ENCODE results near the gene SF3A2. TPM values are rescaled to one million over a fixed set of nuclear protein-coding genes. Genes with fewer than 3 reads are reported as not detected.
A peak's percentile ranks its signal among the peaks of the same experiment; 100 is the strongest.

The SF3A2 gene
- total RNA-seq, 1 donor from 2014 or later: 37.6 TPM

DNA sequence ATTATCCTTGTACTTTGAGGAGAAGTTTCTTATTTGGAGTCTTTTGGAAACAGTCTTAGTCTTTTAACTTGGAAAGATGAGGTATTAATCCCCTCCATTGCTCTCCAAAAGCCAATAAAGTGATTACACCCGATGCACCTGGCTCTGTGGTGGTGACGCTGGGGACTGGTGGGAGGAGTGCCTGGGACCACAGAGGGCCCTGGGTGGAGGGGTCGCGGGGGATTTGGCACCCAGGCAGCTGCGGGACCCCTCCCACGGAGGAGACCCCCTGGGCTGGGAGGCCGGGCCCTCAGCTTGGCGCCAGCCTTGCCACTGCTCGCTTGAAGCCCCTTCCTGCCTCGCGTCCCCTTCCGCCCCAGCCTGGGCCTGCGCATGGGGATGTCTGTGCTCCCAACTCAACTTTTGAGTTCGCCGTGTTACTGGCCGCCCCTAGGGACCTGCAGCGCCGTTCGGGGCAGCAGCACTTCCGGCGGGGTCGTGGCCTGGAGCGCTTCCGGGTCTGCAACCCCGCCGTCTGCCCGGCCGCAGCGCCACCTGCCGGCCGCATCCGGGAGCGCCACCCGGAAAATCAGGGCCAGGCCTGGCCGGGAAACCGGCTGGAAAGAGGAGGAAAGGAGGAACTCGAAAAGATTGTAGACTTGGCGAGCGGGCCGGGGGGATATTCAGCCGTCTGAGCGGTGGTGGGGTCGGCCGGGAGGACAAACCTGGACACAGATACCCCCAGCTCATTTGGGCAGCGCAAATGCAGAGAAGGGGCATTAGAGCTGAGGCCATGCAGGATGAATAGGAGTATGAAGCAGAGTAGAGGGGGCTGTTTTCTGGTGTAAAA, 36.9 kb downstream of the SF3A2 start:
- Histone ChIP-seq H3K4me1 (ENCODE audit: control insufficient read depth in 3 of 3, insufficient read depth in 3 of 3, low read length in 3 of 3) (peaks cover 38 to 56% (median 49%) of the 10 kb centered on the region in 3 donors), H3K4me3 (ENCODE audit: low read length in 3 of 3) (peak overlapping the region in 2 of 3 donors; percentile 64 to 68), H3K36me3 (ENCODE audit: control insufficient read depth in 3 of 3, insufficient read depth in 3 of 3, low read length in 3 of 3) (peaks cover 4 to 13% (median 13%) of the 10 kb centered on the region in 3 donors), H3K27me3 (ENCODE audit: control insufficient read depth in 3 of 3, insufficient read depth in 3 of 3, low read length in 3 of 3) (no peaks in the 10 kb centered on the region), H3K27ac (ENCODE audit: low read depth, low read length) (peak overlapping the region; percentile 66), H3K9ac (ENCODE audit: low read depth in 1 of 3, low read length in 3 of 3) (peak overlapping the region; percentile 43 to 71 (median 57)), H3K9me3 (ENCODE audit: control insufficient read depth in 3 of 3, low read length in 3 of 3) (no peaks in the 10 kb centered on the region)

DNA sequence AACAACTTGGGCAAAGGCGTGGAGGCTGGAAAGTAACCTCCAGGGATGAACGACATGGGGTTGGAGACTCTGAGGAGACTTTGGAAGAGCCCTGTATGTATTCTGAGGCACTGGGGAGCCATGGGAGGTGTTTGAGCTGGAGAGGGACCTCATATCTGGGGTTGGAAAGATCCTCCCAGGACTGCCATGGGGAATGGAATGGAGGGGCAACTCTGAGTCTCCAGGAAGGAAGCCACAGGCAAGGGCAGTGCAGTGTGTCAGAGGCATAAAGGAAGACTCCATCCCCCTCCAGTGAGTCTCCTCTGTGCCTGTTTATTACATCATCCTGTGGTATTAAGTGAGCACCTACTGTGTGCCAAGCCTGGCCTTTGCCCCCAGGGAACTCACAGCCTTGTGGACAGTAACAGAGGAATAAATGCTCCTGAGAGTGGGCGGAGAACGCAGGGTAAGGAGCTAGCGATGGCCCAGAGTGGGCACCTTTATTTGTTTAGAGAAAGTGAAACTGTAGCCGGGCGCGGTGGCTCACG, 37.6 kb downstream of the SF3A2 start:
- Histone ChIP-seq H3K27ac (ENCODE audit: low read depth, low read length) (peak overlapping the region; percentile 66), H3K9ac (ENCODE audit: low read depth in 1 of 3, low read length in 3 of 3) (peak overlapping the region; percentile 21 to 48 (median 25)), H3K4me1 (ENCODE audit: control insufficient read depth in 3 of 3, insufficient read depth in 3 of 3, low read length in 3 of 3) (peaks cover 36 to 56% (median 49%) of the 10 kb centered on the region in 3 donors), H3K27me3 (ENCODE audit: control insufficient read depth in 3 of 3, insufficient read depth in 3 of 3, low read length in 3 of 3) (no peaks in the 10 kb centered on the region), H3K9me3 (ENCODE audit: control insufficient read depth in 3 of 3, low read length in 3 of 3) (no peaks in the 10 kb centered on the region), H3K36me3 (ENCODE audit: control insufficient read depth in 3 of 3, insufficient read depth in 3 of 3, low read length in 3 of 3) (peaks cover 4 to 13% (median 13%) of the 10 kb centered on the region in 3 donors), H3K4me3 (ENCODE audit: low read length in 3 of 3) (peak overlapping the region in 1 of 3 donors; percentile 29)

DNA sequence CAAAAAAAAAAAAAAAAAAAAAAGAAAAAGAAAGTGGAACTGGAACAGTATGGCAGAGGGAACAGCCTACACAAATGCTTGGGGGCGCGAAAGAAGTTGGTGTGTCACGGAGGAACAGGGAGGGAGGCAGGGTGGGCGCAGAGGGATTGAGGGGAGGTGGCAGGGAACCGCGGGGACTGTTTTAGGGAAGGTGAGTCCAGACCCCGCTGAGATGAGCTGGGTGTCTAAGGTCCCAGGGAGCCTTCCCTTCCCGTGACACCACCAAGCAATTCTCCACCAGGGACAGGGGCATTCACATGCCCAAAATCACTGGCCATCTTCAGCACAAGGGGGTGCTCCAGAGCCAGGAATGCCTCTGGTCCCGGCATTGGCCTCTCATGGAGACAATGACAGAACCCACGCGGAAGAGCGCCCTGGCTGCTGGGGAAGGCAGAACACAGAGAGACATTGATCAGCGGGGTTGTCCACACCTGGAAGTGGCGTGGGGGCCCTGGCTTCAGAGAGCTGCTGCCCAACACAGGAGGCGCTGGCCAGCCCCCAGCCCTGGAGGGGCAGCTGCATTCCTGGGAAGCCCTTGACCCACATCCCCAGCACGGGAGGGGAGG, 38.4 kb downstream of the SF3A2 start:
- H3K27me3 ChIP-seq (ENCODE audit: control insufficient read depth in 3 of 3, insufficient read depth in 3 of 3, low read length in 3 of 3): no peaks in the 10 kb centered on the region
- H3K9ac ChIP-seq (ENCODE audit: low read depth in 1 of 3, low read length in 3 of 3): peak overlapping the region in 1 of 3 donors; percentile 45
- H3K4me3 ChIP-seq (ENCODE audit: low read length in 3 of 3): peak overlapping the region in 2 of 3 donors; percentile 26 to 35
- H3K9me3 ChIP-seq (ENCODE audit: control insufficient read depth in 3 of 3, low read length in 3 of 3): no peaks in the 10 kb centered on the region
- peaks cover 36 to 54% (median 49%) of the 10 kb centered on the region in 3 donors for H3K4me1 ChIP-seq (ENCODE audit: control insufficient read depth in 3 of 3, insufficient read depth in 3 of 3, low read length in 3 of 3)
- peaks cover 4 to 13% (median 13%) of the 10 kb centered on the region in 3 donors for H3K36me3 ChIP-seq (ENCODE audit: control insufficient read depth in 3 of 3, insufficient read depth in 3 of 3, low read length in 3 of 3)
- H3K27ac ChIP-seq (ENCODE audit: low read depth, low read length): no peak overlapping the region

DNA sequence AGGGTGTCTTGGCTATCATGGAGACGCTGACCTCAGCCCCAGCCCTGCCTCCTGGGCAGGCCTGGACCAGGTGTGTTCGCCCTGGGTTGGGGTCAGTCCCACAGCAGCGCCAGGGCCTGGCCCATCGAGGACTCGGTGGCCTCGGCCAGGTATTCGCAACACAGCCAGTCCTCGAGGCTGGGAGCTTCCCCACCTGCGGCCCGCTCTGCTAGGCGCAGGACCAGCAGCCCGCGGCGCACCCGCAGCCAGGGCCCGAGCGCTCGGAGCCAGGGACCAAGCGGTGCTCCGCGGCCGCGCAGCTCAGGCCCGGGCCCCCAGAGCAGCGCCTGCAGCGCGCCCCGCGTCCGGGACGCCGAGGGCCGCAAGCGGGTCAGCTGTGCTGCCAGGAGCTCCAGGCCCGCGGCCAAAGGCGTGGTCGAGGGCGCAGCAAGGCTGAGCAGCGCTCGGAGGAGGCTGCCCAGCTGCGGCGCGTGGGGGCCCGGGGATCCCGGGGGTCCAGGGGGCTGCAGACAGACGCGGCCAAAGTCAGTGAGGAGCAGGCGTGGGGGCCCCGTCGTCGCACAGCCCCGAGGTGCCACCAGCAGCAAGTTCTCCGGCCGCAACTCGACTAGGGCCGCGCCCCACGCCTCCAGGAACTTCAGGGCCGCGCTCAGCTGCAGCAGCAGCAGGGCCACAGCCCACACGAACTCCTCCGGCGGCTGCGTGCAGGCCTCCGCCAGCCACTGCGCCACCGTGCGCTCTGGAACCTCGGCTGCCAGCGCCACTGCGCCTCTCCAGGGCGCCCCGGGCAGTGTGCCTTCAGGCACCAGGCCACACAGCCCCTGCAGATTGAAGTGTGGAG, 39.2 kb downstream of the SF3A2 start:
- Histone ChIP-seq H3K4me1 (ENCODE audit: control insufficient read depth in 3 of 3, insufficient read depth in 3 of 3, low read length in 3 of 3) (peaks cover 36 to 53% (median 49%) of the 10 kb centered on the region in 3 donors), H3K9ac (ENCODE audit: low read depth in 1 of 3, low read length in 3 of 3) (peak overlapping the region in 1 of 3 donors; percentile 60), H3K27ac (ENCODE audit: low read depth, low read length) (no peak overlapping the region), H3K36me3 (ENCODE audit: control insufficient read depth in 3 of 3, insufficient read depth in 3 of 3, low read length in 3 of 3) (peaks cover 4 to 13% (median 13%) of the 10 kb centered on the region in 3 donors), H3K27me3 (ENCODE audit: control insufficient read depth in 3 of 3, insufficient read depth in 3 of 3, low read length in 3 of 3) (no peaks in the 10 kb centered on the region), H3K9me3 (ENCODE audit: control insufficient read depth in 3 of 3, low read length in 3 of 3) (no peaks in the 10 kb centered on the region), H3K4me3 (ENCODE audit: low read length in 3 of 3) (peak overlapping the region in 2 of 3 donors; percentile 26 to 35)

DNA sequence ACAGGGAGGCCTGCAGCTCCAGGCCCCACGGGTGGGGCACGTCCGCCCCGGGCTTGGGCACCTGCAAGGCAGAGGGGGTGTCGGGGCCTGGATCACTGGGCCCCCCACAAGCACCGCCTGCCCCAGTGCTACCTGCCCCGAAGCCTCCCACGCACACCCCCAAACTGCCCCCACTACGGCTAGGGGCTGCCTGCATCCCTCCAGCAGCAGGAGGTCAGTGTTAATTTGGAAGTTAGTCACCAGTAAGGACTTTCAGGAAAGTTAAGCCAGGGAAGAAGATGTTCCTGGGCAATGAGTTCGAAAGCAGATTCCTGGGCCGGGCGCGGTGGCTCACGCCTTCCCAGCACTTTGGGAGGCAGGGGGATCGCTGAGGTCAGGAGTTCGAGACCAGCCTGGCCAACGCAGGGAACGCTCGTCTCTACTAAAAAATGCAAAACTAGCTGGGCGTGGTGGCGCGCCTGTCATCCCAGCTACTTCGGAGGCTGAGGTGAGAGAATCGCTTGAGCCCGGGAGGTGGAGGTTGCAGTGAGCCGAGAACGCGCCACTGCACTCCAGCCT, 39.9 kb downstream of the SF3A2 start:
- no peak overlapping the region for H3K27ac ChIP-seq (ENCODE audit: low read depth, low read length)
- H3K36me3 ChIP-seq (ENCODE audit: control insufficient read depth in 3 of 3, insufficient read depth in 3 of 3, low read length in 3 of 3): peaks cover 4 to 12% (median 10%) of the 10 kb centered on the region in 3 donors
- no peak overlapping the region for H3K4me3 ChIP-seq (ENCODE audit: low read length in 3 of 3)
- no peaks in the 10 kb centered on the region for H3K27me3 ChIP-seq (ENCODE audit: control insufficient read depth in 3 of 3, insufficient read depth in 3 of 3, low read length in 3 of 3)
- peaks cover 33 to 46% (median 43%) of the 10 kb centered on the region in 3 donors for H3K4me1 ChIP-seq (ENCODE audit: control insufficient read depth in 3 of 3, insufficient read depth in 3 of 3, low read length in 3 of 3)
- no peaks in the 10 kb centered on the region for H3K9me3 ChIP-seq (ENCODE audit: control insufficient read depth in 3 of 3, low read length in 3 of 3)
- H3K9ac ChIP-seq (ENCODE audit: low read depth in 1 of 3, low read length in 3 of 3): peak overlapping the region in 1 of 3 donors; percentile 60

DNA sequence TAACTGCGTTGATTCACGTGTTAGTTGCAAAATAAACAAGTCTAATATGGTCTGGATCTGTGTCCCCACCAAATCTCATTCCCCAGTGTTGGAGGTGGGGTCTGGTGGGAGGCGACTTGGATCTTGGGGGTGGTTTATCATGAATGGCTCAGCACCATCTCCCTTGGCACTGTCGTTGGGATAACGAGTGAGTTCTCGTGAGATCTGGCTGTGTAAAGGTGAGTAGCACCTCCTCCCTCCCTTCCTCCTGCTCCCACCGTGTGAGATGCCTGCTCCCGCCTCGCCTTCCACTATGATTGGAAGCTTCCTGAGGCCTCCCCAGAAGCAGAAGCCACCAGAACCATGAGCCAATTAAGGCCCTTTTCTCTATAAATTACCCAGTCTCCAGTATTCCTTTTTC, 40.5 kb downstream of the SF3A2 start:
- Histone ChIP-seq H3K27me3 (ENCODE audit: control insufficient read depth in 3 of 3, insufficient read depth in 3 of 3, low read length in 3 of 3) (no peaks in the 10 kb centered on the region), H3K9me3 (ENCODE audit: control insufficient read depth in 3 of 3, low read length in 3 of 3) (no peaks in the 10 kb centered on the region), H3K36me3 (ENCODE audit: control insufficient read depth in 3 of 3, insufficient read depth in 3 of 3, low read length in 3 of 3) (peaks cover 4 to 8% (median 6%) of the 10 kb centered on the region in 3 donors), H3K4me3 (ENCODE audit: low read length in 3 of 3) (no peak overlapping the region), H3K4me1 (ENCODE audit: control insufficient read depth in 3 of 3, insufficient read depth in 3 of 3, low read length in 3 of 3) (peaks cover 31 to 40% (median 38%) of the 10 kb centered on the region in 3 donors), H3K9ac (ENCODE audit: low read depth in 1 of 3, low read length in 3 of 3) (no peak overlapping the region), H3K27ac (ENCODE audit: low read depth, low read length) (no peak overlapping the region)

DNA sequence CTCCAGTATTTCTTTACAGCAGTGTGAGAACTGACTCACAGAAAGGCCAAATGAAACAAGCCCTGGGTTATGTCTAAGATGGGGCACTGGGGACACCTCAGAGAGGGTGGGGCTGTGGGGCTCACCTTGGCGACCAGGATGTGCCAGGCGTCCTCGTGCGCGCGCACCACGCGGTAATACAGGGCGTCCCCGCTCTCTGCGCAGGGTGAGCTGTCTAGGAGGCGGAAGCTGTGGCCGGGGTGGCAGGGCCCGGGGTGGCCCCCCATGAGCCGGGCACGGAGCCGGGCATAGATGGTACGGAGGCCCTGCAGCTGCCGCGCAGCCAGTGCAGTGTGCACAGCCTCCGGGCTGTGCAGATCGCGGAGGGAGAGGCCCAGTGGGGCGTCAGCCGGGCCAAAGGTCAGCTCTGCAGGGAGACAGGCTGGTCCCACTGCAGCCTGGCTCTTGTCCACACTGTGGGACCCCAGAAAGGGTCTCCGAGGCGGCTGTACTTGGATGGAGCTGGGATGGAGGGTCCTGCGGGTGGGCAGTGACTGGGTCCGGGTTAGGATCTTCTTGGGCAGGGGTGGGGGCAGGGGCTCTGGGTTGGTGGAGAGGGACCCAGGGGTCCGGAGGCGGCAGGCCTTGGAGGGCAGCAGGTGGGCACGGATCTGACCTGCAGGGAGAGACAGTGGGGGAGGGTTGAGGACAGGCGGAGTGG, 42.0 kb downstream of the SF3A2 start:
- H3K36me3 ChIP-seq (ENCODE audit: control insufficient read depth in 3 of 3, insufficient read depth in 3 of 3, low read length in 3 of 3): peaks cover 0 to 4% (median 2%) of the 10 kb centered on the region in 3 donors
- peaks cover 18 to 27% (median 25%) of the 10 kb centered on the region in 3 donors for H3K4me1 ChIP-seq (ENCODE audit: control insufficient read depth in 3 of 3, insufficient read depth in 3 of 3, low read length in 3 of 3)
- no peaks in the 10 kb centered on the region for H3K27me3 ChIP-seq (ENCODE audit: control insufficient read depth in 3 of 3, insufficient read depth in 3 of 3, low read length in 3 of 3)
- H3K4me3 ChIP-seq (ENCODE audit: low read length in 3 of 3): no peak overlapping the region
- no peak overlapping the region for H3K27ac ChIP-seq (ENCODE audit: low read depth, low read length)
- H3K9ac ChIP-seq (ENCODE audit: low read depth in 1 of 3, low read length in 3 of 3): no peak overlapping the region
- no peaks in the 10 kb centered on the region for H3K9me3 ChIP-seq (ENCODE audit: control insufficient read depth in 3 of 3, low read length in 3 of 3)

DNA sequence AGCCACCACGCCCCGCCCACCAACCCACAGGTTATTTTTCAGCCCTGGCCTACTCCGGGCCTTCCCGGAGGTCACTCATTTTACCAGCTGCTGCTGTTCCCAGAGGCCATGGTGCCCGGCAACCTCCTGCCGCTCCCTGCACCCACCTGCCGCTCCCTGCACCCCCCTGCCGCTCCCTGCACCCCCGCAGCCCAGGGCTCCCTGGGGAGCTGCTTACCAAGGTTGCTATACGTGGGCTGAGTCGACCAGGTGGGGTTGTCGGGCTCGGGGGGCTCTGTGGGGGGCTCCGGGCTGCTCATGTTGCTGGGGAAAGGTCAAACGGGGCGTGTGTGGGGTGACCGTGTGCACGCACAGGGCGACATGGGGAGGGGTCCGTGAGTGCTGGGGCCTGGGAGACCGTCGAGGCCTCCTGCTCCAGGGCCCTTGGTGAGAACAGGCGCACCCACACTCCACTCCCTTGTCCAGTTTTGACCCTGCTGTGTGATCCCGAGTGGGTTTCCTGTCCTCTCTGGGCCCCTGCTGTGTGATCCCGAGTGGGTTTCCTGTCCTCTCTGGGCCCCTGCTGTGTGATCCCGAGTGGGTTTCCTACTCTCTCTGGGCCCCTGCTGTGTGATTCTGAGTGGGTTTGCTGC, 44.1 kb downstream of the SF3A2 start:
- Histone ChIP-seq H3K4me3 (ENCODE audit: low read length in 3 of 3) (no peak overlapping the region), H3K36me3 (ENCODE audit: control insufficient read depth in 3 of 3, insufficient read depth in 3 of 3, low read length in 3 of 3) (no peaks in the 10 kb centered on the region), H3K9me3 (ENCODE audit: control insufficient read depth in 3 of 3, low read length in 3 of 3) (no peaks in the 10 kb centered on the region), H3K27ac (ENCODE audit: low read depth, low read length) (no peak overlapping the region), H3K4me1 (ENCODE audit: control insufficient read depth in 3 of 3, insufficient read depth in 3 of 3, low read length in 3 of 3) (peaks cover 5 to 9% (median 8%) of the 10 kb centered on the region in 3 donors), H3K27me3 (ENCODE audit: control insufficient read depth in 3 of 3, insufficient read depth in 3 of 3, low read length in 3 of 3) (peaks cover 0 to 3% (median 0%) of the 10 kb centered on the region in 3 donors), H3K9ac (ENCODE audit: low read depth in 1 of 3, low read length in 3 of 3) (no peak overlapping the region)
